ENCODE results near the gene CLDN7.

- TF ChIP-seq CTCF (IDR thresholded peaks at IDR 0.05; ENCODE audit: low read length) (no peak), EZH2 (IDR thresholded peaks at IDR 0.05; ENCODE audit: borderline replicate concordance, low read length) (no peak)
These were observed 35.3 kb downstream of the CLDN7 start for GRCh38 chr17:7226721-7227710.
